ENCODE results near the gene OOSP4A.

GRCh38 chr11:60005360-60005759 is 41.5 kb downstream of the OOSP4A start:
- TF ChIP-seq FOXM1 (IDR thresholded peaks at IDR 0.05; ENCODE audit: low read depth, low read length) (no peak), LARP7 (IDR thresholded peaks at IDR 0.05) (no peak), EGR1 (IDR thresholded peaks at IDR 0.05; ENCODE audit: borderline replicate concordance in 1 of 2, low read depth in 2 of 2, low read length in 2 of 2) (no peak), CBX3 (IDR thresholded peaks at IDR 0.05; ENCODE audit: borderline replicate concordance, low read depth) (no peak), SUPT20H (IDR thresholded peaks at IDR 0.05; ENCODE audit: borderline replicate concordance, control insufficient read depth, low read depth, low read length) (no peak), CTCF (IDR thresholded peaks at IDR 0.05 in 2 of 3, conservative IDR thresholded peaks at IDR 0.05 in 1 of 3; ENCODE audit: control insufficient read depth in 2 of 3, extremely low read depth in 1 of 3, insufficient read depth in 1 of 3, low read depth in 3 of 3, low read length in 3 of 3) (no peak), NFYB (IDR thresholded peaks at IDR 0.05; ENCODE audit: insufficient read depth, low read depth, low read length) (no peak)

Measured in GM12878 (cell line).